ACHN (cell line): ENCODE measurements around the gene PEX3.
A peak's percentile ranks its signal among the peaks of the same experiment; 100 is the strongest.

Experiments used
- DNase-seq: peaks from one replicate; pipeline ENCODE4 v3.0.0-alpha.2; 2015
- in situ Hi-C: cut with HindIII; loops from 2 replicates; pipeline ENCODE4 v1.10.0; 2017; ENCODE audit warnings: low sequenced_read_pairs, low pct_ligation_motif_present, low pct_unique_long_range_greater_than_20kb

Gene PEX3

GRCh38 chr6:143527677-143528076 lies 77.1 kb downstream of the PEX3 start:
- no peak for DNase-seq
- in situ Hi-C loops: no loop called here

DNA sequence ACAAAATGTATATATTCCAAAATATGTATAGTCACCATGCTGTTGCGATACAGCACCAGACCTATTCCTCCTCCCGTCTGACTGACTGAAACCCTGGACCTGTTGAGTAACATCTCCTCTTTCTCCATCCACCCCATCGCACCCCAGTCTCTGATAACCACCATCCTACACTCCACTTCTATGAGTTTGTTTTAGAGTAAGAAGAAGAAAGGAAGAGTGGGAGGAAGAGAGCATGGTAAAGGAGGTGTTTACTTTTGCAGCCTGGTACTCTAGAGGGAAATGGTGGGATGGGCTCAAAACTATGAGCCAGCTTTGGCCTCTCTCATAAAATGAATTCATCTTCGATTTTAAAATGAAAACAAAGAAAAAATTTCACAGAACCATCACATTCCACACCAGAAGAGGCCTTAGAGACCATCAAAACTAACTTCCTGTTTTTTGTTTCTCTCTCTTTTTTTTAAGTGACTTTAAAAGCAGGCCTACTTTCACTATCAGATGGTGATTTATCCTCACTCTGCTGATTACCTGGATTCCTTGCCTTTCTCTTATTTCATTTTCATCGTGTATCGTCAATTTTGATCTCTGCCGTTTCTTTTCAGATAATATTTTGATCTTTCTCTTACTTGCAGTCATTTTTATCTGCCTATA lies 77.7 kb downstream of the PEX3 start:
- no peak for DNase-seq
- in situ Hi-C loops: no loop called here

DNA sequence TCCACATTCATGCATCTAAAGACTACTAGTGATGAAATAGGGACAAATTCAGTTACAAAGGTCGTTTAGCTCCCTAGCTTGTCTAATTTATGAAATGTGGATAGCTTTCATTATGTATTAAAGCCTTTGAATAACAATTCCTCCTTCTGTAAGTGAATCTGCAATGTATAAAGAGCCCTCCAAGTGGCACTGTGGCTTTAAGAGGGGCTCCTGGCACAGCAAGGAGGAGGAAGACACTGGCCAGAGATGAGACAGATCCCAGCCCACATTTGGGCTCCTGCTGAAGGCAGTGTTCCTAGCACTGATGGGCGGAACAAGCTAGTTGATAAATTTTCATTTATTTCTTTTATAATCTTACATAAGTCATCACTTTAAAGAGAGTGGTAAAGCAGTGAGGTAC lies 78.5 kb downstream of the PEX3 start:
- in situ Hi-C loops: no loop called here
- DNase-seq: peak; percentile 25

DNA sequence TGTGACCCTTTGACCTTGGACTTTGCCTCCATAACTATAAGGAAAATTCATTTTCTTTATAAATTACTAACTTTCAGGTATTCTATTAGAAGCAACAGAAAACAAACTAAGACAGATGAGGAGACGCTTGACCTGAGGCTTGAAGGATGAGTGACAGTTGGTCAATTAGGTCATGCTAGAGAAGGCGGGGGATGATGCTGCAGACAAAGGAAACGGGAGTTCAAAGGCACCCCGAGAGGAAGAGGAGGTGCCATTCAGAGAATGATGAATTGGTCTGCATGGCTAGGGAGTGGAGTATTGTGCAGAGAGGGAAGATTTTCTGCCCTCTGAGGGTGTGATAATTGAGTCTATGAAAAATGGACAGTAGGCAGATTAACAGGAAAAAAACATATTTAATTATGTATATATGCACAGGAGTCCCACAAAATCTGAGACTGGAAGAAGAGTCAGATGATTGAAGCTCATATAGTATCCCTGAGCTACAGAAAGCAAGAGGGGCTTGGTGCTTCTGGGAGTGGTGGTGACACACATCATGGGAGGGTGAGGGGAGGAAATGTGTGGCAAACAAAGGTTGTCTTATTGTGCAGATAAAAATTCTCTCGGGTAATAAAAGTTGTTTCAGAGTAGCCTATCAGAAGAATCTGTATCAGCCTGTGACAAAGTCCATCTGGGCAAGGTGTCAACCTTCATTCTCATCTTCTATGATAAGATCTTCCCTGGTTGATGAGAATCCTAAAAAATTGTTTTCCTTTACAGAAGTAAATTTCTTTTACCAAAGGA lies 81.3 kb downstream of the PEX3 start:
- no peak for DNase-seq
- in situ Hi-C loops: no loop called here

DNA sequence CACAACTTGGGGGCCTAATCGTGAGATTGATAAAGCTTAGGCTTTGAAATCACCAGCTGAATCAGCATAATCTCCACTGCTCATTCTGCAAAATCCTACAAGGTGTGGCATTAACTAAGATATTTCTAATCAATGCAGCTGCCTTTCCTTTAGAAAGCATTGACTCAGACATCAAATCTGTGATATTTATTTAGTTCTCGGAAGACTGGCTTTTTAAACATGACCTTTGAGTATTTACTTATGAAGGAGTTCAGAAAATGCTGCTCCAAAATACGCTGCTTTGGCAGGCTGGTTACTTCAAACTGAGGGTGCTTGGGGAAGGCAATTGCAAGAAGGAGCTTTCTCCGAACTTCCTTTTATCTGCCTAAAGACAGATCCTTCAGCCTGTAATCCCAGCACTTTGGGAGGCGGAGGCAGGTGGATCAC lies 84.6 kb downstream of the PEX3 start:
- in situ Hi-C loops: no loop called here
- no peak for DNase-seq

DNA sequence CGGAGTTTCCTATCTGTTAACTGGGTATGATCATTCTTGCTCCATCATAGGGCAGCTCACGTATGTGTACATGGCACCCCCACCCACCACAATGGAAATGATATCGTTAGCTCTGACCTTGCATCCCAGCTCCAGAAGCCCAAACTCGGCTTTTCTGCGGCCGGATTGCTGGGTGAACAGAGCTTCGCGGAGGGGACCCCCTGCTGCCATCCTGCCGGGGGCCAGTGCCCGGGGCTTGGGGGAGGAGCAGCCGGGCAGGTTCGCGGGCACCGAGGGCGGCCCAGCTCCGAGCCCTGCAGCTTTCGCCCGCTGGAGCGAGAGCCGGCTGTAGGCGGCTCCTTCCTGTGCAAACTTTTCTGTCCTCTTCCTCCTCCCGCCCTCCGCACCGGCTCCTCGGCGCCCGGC lies 85.9 kb downstream of the PEX3 start:
- DNase-seq: peak; percentile 51
- in situ Hi-C loops: no loop called here

DNA sequence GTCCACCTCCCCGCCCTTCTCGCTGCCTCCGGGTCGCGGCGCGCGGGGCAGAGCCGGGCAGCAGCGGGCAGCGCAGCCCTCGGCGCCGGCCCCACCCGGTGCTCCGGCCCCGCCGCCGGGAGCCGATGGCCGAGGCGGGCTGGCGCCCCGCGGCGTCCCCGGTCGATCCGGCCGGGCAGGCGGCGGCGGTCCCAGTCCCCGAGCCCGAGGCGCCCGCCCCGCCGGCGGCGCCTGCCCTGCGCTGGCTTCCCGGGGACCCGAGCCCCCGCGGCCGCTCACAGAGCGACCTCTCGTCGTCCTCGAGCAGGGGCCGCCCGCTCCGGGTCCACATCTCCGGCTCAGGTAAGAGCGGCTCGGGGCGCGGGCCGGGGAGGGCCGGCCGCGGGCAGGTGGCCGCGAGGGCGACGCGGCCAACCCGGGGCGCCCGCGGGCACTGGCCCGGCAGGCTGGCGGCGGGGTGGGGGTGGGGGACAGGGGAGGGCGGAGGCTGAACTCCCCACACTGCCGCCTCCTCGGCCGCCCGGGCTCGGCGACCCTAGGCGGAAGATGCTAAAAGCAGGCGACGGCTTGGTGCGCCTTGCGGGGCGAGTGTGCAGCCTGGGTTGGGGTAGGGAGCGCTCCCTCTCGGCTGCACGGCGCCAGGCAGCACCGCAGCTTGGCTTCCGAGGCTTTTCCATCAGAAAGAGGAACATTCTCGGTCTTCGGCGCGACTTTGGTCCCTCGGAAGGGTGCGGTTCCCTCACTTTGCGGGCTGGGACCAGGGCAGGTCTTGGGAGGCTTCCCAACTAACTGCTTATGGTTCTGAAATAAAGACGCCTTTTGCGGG lies 86.5 kb downstream of the PEX3 start:
- DNase-seq: peak; percentile 61

DNA sequence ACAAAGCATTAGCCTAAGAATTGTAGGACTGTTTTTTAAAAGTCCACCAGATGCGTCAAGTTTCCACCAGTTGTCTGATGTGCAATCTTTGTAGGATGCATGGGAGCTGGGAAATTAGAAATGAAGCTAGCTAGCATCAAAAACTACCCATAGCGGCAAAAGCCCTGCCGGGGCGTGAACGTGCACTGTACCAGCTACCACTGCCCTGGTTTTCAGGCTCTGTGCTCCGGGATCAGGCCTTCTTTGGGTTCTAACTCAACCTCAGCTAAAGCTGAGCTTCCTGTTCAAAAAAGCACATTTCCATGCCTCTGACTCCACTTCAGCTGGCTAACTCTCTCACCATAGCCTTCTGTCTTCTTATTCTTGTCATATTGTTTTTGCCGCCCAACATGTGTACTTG lies 87.8 kb downstream of the PEX3 start:
- no peak for DNase-seq
- in situ Hi-C loops: no loop called here

More for the DNA sequence above, 86.5 kb downstream of the PEX3 start:
- in situ Hi-C loops: no loop called here

GRCh38 chr6:143539106-143539505 lies 88.5 kb downstream of the PEX3 start:
- no peak for DNase-seq
- in situ Hi-C loops: no loop called here

GRCh38 chr6:143539734-143540133 lies 89.1 kb downstream of the PEX3 start:
- DNase-seq: no peak
- in situ Hi-C loops: no loop called here

GRCh38 chr6:143540192-143540591 lies 89.6 kb downstream of the PEX3 start:
- DNase-seq: no peak
- in situ Hi-C loops: no loop called here
